ENCODE results near the gene PDCD10.

DNA sequence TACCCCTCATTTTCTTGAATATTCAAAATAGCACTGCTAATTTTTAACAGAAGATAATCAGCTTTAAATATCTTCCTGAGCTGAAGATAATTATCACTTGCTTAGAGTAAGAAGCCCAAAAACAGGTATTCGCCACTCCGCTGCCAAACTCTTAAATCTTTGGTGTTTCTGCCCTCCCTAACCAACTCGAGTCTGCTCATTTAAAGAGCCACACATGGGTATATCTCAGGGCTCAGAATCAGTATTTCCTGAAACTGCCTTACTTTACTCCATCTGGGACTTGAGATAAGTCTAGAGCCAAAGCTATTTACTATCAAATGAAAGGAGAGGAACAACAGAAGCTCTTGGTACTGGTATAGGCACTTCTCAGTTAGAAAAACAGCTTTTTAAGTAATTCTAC is 10.8 kb downstream of the PDCD10 start:
- TF ChIP-seq EZH2 (IDR thresholded peaks at IDR 0.05; ENCODE audit: borderline replicate concordance), result no peak
- no peak for TF ChIP-seq CTCF (IDR thresholded peaks at IDR 0.05; ENCODE audit: poor library complexity)
